ENCODE measurements around the gene CR2.

The CR2 gene

DNA sequence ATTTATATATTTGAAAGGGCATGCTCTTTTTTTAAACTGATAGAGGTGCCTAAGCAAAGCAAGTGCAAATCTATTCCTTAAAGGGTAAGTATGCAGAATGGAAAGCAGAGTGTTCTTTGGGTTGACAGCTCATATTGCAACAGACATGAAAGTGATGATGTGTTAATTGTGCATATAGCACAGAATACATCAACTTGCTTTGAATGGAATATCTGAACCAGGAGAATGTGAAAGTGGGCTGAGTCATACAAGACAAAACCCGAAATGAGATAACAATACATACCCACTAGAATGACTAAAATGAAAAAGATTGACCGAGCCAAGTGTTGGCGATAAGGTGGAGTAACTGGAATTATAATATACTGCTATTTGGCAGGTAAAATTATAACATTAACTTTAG is 46.2 kb downstream of the CR2 start:
- no peak for DNase-seq (ENCODE audit: low read depth, low spot score)
- TF ChIP-seq CTCF (IDR thresholded peaks at IDR 0.05; ENCODE audit: low read depth, low read length): no peak
- in situ Hi-C loops (cut with HindIII; ENCODE audit: low sequenced_read_pairs): no loop called here
- H3K4me3 ChIP-seq (ENCODE audit: low read depth, low read length): no peak overlapping the region

DNA sequence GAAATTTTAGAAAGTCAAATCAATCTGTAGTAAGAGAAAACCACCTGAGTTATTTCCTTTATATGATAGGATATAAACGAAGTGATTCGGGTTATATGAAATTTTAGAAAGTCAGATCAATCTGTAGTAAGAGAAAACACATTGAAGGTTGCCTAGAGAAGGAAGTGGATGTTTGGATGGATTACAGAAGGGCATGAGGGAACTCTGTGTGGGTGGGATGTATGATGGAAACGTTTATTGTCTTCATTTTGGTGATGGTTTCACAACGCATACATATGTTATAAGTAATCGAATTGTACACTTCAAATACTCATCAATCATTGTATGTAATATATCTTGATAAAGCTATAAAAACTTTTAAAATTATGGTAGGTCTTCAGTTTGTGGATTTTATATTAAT is 46.9 kb downstream of the CR2 start:
- H3K4me3 ChIP-seq (ENCODE audit: low read depth, low read length): no peak overlapping the region
- no peak for DNase-seq (ENCODE audit: low read depth, low spot score)
- in situ Hi-C loops (cut with HindIII; ENCODE audit: low sequenced_read_pairs): no loop called here
- no peak for TF ChIP-seq CTCF (IDR thresholded peaks at IDR 0.05; ENCODE audit: low read depth, low read length)

GRCh38 chr1:207502726-207503125 is 48.6 kb downstream of the CR2 start:
- no peak for DNase-seq (ENCODE audit: low read depth, low spot score)
- no peak for TF ChIP-seq CTCF (IDR thresholded peaks at IDR 0.05; ENCODE audit: low read depth, low read length)
- in situ Hi-C loops (cut with HindIII; ENCODE audit: low sequenced_read_pairs): no loop called here
- H3K4me3 ChIP-seq (ENCODE audit: low read depth, low read length): no peak overlapping the region

GRCh38 chr1:207503950-207504349 is 49.8 kb downstream of the CR2 start:
- no peak overlapping the region for H3K4me3 ChIP-seq (ENCODE audit: low read depth, low read length)
- in situ Hi-C loops (cut with HindIII; ENCODE audit: low sequenced_read_pairs): no loop called here
- no peak for TF ChIP-seq CTCF (IDR thresholded peaks at IDR 0.05; ENCODE audit: low read depth, low read length)

DNA sequence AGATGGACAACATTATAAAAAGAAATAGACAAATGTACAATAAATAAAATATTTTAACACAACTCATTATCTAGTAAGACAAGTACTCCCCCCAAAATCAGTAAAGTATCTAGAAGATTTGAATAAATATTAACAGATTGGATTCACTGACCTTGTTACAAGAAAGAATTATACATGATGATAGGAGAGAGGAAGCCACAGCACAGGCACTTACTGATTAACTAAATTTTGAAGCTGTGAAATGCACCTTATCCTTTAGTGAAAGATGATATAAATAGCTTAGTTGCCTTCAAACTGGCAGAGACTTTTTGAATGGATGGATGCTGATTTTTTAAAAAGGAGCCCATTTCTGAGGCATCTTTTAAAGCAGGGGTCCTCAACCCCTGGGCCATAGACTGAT is 50.3 kb downstream of the CR2 start:
- H3K4me3 ChIP-seq (ENCODE audit: low read depth, low read length): no peak overlapping the region
- no peak for DNase-seq (ENCODE audit: low read depth, low spot score)
- TF ChIP-seq CTCF (IDR thresholded peaks at IDR 0.05; ENCODE audit: low read depth, low read length): no peak
- in situ Hi-C loops (cut with HindIII; ENCODE audit: low sequenced_read_pairs): no loop called here

More at GRCh38 chr1:207503950-207504349, 49.8 kb downstream of the CR2 start:
- DNase-seq (ENCODE audit: low read depth, low spot score): no peak

DNA sequence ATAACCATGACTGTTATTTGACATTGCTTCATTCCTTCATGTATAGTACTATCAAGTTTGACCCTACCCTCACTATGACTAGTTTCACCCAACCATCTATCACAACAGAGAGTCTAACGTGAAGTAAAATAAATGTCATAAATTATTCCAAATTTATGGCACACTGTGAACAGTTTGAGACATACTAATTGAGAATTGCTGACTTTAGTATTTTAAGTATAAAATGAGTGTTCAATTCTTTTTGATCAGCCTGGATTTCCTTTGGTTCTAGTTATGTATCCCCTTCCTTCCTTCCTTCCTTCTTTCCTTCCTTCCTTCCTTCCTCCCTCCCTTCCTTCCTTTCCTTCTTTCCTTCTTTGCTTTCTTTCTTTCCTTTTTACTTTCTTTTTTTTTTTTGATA is 56.3 kb downstream of the CR2 start:
- in situ Hi-C loops (cut with HindIII; ENCODE audit: low sequenced_read_pairs): no loop called here
- H3K4me3 ChIP-seq (ENCODE audit: low read depth, low read length): no peak overlapping the region
- no peak for DNase-seq (ENCODE audit: low read depth, low spot score)
- no peak for TF ChIP-seq CTCF (IDR thresholded peaks at IDR 0.05; ENCODE audit: low read depth, low read length)

GRCh38 chr1:207514890-207515289 is 60.8 kb downstream of the CR2 start:
- DNase-seq (ENCODE audit: low read depth, low spot score): no peak
- in situ Hi-C loops (cut with HindIII; ENCODE audit: low sequenced_read_pairs): no loop called here
- no peak for TF ChIP-seq CTCF (IDR thresholded peaks at IDR 0.05; ENCODE audit: low read depth, low read length)
- no peak overlapping the region for H3K4me3 ChIP-seq (ENCODE audit: low read depth, low read length)
